HG03139 (cell line): ENCODE results near the gene CT47C1.
"Not testable (repeated sequence)": the region's sequence is repeated elsewhere in the genome, so short reads cannot be mapped to it uniquely, and the experiment has no call there.

Source experiments
- ATAC-seq: cut with Tn5 transposase; IDR thresholded peaks from one replicate; pipeline ENCODE4 v1.9.1; 2021; ENCODE audit not compliant: unreplicated experiment

CT47C1 gene

GRCh38 chrX:119072744-119073143 lies at the start of gene CT47C1:
TSS of gene CT47C1 (plus strand) at chrX:119072993. CDS start at chrX:119073226, 233 bp downstream.
- ATAC-seq, result no peak

GRCh38 chrX:119025900-119026299 lies 46.9 kb upstream of the CT47C1 start:
- no peak for ATAC-seq

GRCh38 chrX:119026344-119026743 lies 46.4 kb upstream of the CT47C1 start:
- not testable (repeated sequence) for ATAC-seq

- not testable (repeated sequence) for ATAC-seq
These were observed 44.6 kb upstream of the CT47C1 start for GRCh38 chrX:119027960-119028732.

GRCh38 chrX:119028733-119029330 lies 44.0 kb upstream of the CT47C1 start:
- ATAC-seq, result no peak

GRCh38 chrX:119029656-119030055 lies 43.1 kb upstream of the CT47C1 start:
- ATAC-seq, result not testable (repeated sequence)

- no peak for ATAC-seq
These were observed 41.8 kb upstream of the CT47C1 start for GRCh38 chrX:119030990-119031389.

- ATAC-seq, result no peak
These were observed 36.4 kb upstream of the CT47C1 start for GRCh38 chrX:119036107-119037029.

GRCh38 chrX:119040432-119040831 lies 32.4 kb upstream of the CT47C1 start:
- no peak for ATAC-seq

GRCh38 chrX:119041175-119041574 lies 31.6 kb upstream of the CT47C1 start:
- no peak for ATAC-seq

- no peak for ATAC-seq
These were observed 30.8 kb upstream of the CT47C1 start for GRCh38 chrX:119042040-119042439.

- ATAC-seq, result no peak
These were observed 29.8 kb upstream of the CT47C1 start for GRCh38 chrX:119042996-119043395.

- no peak for ATAC-seq
These were observed 26.9 kb upstream of the CT47C1 start for GRCh38 chrX:119045884-119046283.

GRCh38 chrX:119055687-119056086 lies 17.1 kb upstream of the CT47C1 start:
- no peak for ATAC-seq

GRCh38 chrX:119062750-119063374 lies 9.9 kb upstream of the CT47C1 start:
- ATAC-seq, result no peak

- no peak for ATAC-seq
These were observed 9.4 kb upstream of the CT47C1 start for GRCh38 chrX:119063428-119063827.

GRCh38 chrX:119067023-119067739 lies 5.6 kb upstream of the CT47C1 start:
- ATAC-seq, result no peak

GRCh38 chrX:119069128-119069527 lies 3.7 kb upstream of the CT47C1 start:
- no peak for ATAC-seq

GRCh38 chrX:119069762-119070161 lies 3.0 kb upstream of the CT47C1 start:
- ATAC-seq, result no peak

- peak; percentile 90 for ATAC-seq
These were observed 1.4 kb upstream of the CT47C1 start for GRCh38 chrX:119071381-119071780.
